OCI-LY3 (cell line): ENCODE data around the gene FIBP.
"Not testable (repeated sequence)": the region's sequence is repeated elsewhere in the genome, so short reads cannot be mapped to it uniquely, and the experiment has no call there.

Experiments
- H2AFZ ChIP-seq: fragments of 200-600, 300-600 bp; shearing (Covaris generic); 2 replicates; pipeline ENCODE4 v1.6.0; 2014; ENCODE audit warnings: antibody characterized with exemption, low read depth, low read length
- H3K27ac ChIP-seq: fragments of 200-600, 300-600 bp; sonication (generic); 2 replicates; pipeline ENCODE4 v1.5.1; 2014; ENCODE audit warnings: mild to moderate bottlenecking, low read length, moderate library complexity, mixed read lengths
- H3K27me3 ChIP-seq: fragments of 200-600, 300-600 bp; sonication (generic); 2 replicates; pipeline ENCODE4 v1.6.1; 2014; ENCODE audit warnings: low read depth, low read length, mixed read lengths
- H3K36me3 ChIP-seq: fragments of 200-600, 300-600 bp; sonication (generic); replicated peaks from 2 replicates; pipeline ENCODE3; 2014; ENCODE audit warnings: low read depth, low read length, mixed read lengths
- H3K4me1 ChIP-seq: fragments of 300-600, 200-600 bp; sonication (generic); 2 replicates; pipeline ENCODE4 v1.6.1; 2014; ENCODE audit warnings: low read length, mixed read lengths
- H3K4me2 ChIP-seq: fragments of 200-600, 300-600 bp; sonication (generic); 2 replicates; pipeline ENCODE4 v1.6.1; 2014; ENCODE audit warnings: low read length, mixed read lengths
- H3K4me3 ChIP-seq: fragments of 300-600, 200-600 bp; sonication (generic); 2 replicates; pipeline ENCODE4 v1.5.1; 2014; ENCODE audit warnings: antibody characterized with exemption, mild to moderate bottlenecking, low read length, moderate library complexity
- H3K79me2 ChIP-seq: fragments of 300-600, 200-600 bp; shearing (Covaris generic); 2 replicates; pipeline ENCODE4 v1.6.1; 2014; ENCODE audit warnings: mild to moderate bottlenecking, low read length, mixed read lengths
- H3K9ac ChIP-seq: fragments of 300-600, 200-600 bp; shearing (Covaris generic); 2 replicates; pipeline ENCODE4 v1.6.0; 2014; ENCODE audit warnings: mild to moderate bottlenecking, low read length, moderate library complexity
- H3K9me3 ChIP-seq: fragments of 200-600, 300-600 bp; shearing (Covaris generic); 2 replicates; pipeline ENCODE4 v1.6.1; 2014; ENCODE audit warnings: low read length, mixed read lengths; ENCODE audit not compliant: insufficient read depth
- H4K20me1 ChIP-seq: fragments of 200-600, 300-600 bp; sonication (generic); 2 replicates; pipeline ENCODE4 v1.6.1; 2016; ENCODE audit warnings: low read length, mixed read lengths; ENCODE audit not compliant: insufficient read depth
- CTCF ChIP-seq: fragments of 200-600, 300-600 bp; sonication (generic); IDR thresholded peaks from 2 replicates; pipeline ENCODE4 v1.5.1; 2014; ENCODE audit warnings: antibody characterized with exemption, low read length, low read depth
- EZH2phosphoT487 ChIP-seq: fragments of 200-600 bp; shearing (Covaris generic); IDR thresholded peaks from 2 replicates; pipeline ENCODE4 v1.6.1; 2018; ENCODE audit warnings: antibody characterized with exemption, mixed run types, low read depth

The FIBP gene

GRCh38 chr11:65894034-65894591, 5.8 kb upstream of the FIBP start:
- peaks cover 12% of the 10 kb centered on the region; the same call in 1 of the 2 replicates for H4K20me1 ChIP-seq
- H2AFZ ChIP-seq = peak overlapping the region; percentile 19
- peak overlapping the region; percentile 92 for H3K4me3 ChIP-seq
- no peaks in the 10 kb centered on the region for H3K36me3 ChIP-seq
- peak overlapping the region; percentile 85 for H3K4me2 ChIP-seq
- peaks cover 29% of the 10 kb centered on the region for H3K4me1 ChIP-seq
- TF ChIP-seq CTCF = no peak
- TF ChIP-seq EZH2phosphoT487 = no peak
- H3K79me2 ChIP-seq = peaks cover 27% of the 10 kb centered on the region
- H3K27ac ChIP-seq = peak overlapping the region; percentile 54
- H3K27me3 ChIP-seq = no peaks in the 10 kb centered on the region
- peak overlapping the region; percentile 66 for H3K9ac ChIP-seq
- H3K9me3 ChIP-seq = no peaks in the 10 kb centered on the region

GRCh38 chr11:65892661-65893317, 4.5 kb upstream of the FIBP start:
- H3K9ac ChIP-seq = peak overlapping the region; percentile 95; the same call in 1 of the 2 replicates
- peaks cover 31% of the 10 kb centered on the region for H3K79me2 ChIP-seq

GRCh38 chr11:65892137-65892540, 3.9 kb upstream of the FIBP start:
- peaks cover 36% of the 10 kb centered on the region for H3K4me1 ChIP-seq
- H3K27me3 ChIP-seq, H3K9me3 ChIP-seq, H2AFZ ChIP-seq, H3K36me3 ChIP-seq: not testable (repeated sequence)
- peaks cover 37% of the 10 kb centered on the region for H3K79me2 ChIP-seq
- peak overlapping the region; percentile 60 for H3K27ac ChIP-seq
- peak overlapping the region; percentile 95 for H3K9ac ChIP-seq
- peaks cover 12% of the 10 kb centered on the region; the same call in 1 of the 2 replicates for H4K20me1 ChIP-seq
- peak overlapping the region; percentile 85 for H3K4me2 ChIP-seq
- H3K4me3 ChIP-seq = peak overlapping the region; percentile 92

More at GRCh38 chr11:65892661-65893317, 4.5 kb upstream of the FIBP start:
- H3K36me3 ChIP-seq = no peaks in the 10 kb centered on the region
- H3K4me1 ChIP-seq = peaks cover 31% of the 10 kb centered on the region
- H4K20me1 ChIP-seq = peaks cover 12% of the 10 kb centered on the region; the same call in 1 of the 2 replicates
- no peaks in the 10 kb centered on the region for H3K27me3 ChIP-seq
- TF ChIP-seq EZH2phosphoT487 (no peak), CTCF (no peak)
- peak overlapping the region; percentile 60 for H3K27ac ChIP-seq
- no peak overlapping the region for H2AFZ ChIP-seq
- peak overlapping the region; percentile 85 for H3K4me2 ChIP-seq
- peak overlapping the region; percentile 92 for H3K4me3 ChIP-seq
- no peaks in the 10 kb centered on the region for H3K9me3 ChIP-seq

GRCh38 chr11:65891219-65892136, 3.2 kb upstream of the FIBP start:
- no peaks in the 10 kb centered on the region for H3K9me3 ChIP-seq
- peak overlapping the region; percentile 92 for H3K4me3 ChIP-seq
- no peak overlapping the region for H2AFZ ChIP-seq
- peak overlapping the region; percentile 95 for H3K9ac ChIP-seq
- no peaks in the 10 kb centered on the region for H3K27me3 ChIP-seq
- peaks cover 4% of the 10 kb centered on the region for H3K36me3 ChIP-seq
- H3K27ac ChIP-seq = peak overlapping the region; percentile 60
- peaks cover 36% of the 10 kb centered on the region for H3K4me1 ChIP-seq
- H3K79me2 ChIP-seq = peaks cover 37% of the 10 kb centered on the region
- H4K20me1 ChIP-seq = peaks cover 12% of the 10 kb centered on the region; the same call in 1 of the 2 replicates
- peak overlapping the region; percentile 85 for H3K4me2 ChIP-seq
- TF ChIP-seq CTCF = peak; percentile 77
- TF ChIP-seq EZH2phosphoT487 = no peak
